DMS 273 (cell line): ENCODE data around the gene DERL3.

Source experiments
- DNase-seq: peaks from one replicate; lab custom pipeline; 2025; ENCODE audit not compliant: unreplicated experiment; lab: John Stamatoyannopoulos, UW

The DERL3 gene

DNA sequence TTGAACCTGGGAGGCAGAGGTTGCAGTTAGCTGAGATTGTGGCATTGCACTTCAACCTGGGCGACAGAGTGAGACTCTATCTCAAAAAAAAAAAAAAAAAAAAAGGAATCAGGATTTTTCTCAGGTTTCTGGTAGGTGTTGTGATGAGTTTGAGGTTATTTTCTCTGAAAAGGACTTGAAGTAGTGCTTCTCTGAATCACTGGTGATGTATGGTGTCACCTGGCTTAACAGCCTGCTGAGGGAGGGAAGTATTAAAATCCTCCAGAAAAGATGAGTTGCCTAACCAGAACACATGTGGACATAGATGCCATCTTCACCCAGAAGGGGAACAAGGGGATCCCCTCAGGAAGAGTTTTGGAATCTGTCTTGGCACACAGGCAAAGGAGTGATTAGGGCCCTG is 32.0 kb downstream of the DERL3 start:
- DNase-seq: no peak

DNA sequence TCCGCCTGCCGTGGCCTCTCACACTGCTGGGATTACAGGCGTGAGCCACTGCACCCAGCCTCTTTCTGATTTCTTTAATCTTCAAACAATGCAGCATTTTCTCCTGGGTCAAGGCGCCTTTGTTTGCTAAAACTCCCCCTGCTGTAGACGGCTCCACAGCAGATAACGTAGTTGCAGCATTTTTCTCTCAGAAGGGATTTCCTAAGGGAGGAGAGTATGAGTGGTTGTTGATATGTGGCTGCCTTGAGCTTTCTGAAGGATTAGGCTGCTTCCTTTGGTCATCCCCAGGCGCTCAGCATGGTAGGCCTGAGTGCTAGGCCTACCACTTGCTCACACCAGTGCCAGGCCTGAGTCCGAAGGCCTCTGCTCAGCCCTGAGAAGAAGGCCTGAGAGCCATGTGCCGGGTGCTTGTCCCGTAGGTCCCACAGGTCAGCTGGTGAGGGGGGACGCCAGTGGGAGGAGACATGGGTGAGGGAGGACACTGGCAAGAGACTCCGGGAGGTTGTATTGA is 34.0 kb downstream of the DERL3 start:
- DNase-seq: no peak

- no peak for DNase-seq
These were observed 35.6 kb downstream of the DERL3 start for GRCh38 chr22:23803001-23803819.

DNA sequence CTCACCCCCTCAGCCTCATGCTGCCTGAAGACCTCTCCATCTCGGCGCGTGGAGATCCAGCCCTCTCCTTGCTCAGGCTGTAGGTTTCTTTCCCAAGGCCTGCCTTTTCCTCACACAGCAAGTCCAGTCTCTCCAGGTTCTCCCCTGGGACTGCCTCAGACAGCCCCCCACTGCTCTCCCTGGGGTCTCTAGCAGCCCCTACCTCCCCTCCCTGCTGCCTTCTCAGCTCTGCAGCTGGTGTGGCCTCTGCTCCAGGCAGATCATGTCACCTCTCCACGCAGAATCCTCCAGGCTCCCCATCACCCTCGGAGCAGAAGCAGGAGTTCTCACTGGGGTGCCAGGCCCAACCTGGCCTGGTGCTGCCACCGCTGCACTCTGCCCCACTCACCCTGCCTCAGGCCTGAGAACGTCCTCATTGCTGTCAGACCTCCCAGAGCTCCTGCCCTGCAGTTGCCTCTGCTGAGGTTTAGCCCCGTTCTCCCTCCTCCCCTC is 36.9 kb downstream of the DERL3 start:
- DNase-seq: no peak

DNA sequence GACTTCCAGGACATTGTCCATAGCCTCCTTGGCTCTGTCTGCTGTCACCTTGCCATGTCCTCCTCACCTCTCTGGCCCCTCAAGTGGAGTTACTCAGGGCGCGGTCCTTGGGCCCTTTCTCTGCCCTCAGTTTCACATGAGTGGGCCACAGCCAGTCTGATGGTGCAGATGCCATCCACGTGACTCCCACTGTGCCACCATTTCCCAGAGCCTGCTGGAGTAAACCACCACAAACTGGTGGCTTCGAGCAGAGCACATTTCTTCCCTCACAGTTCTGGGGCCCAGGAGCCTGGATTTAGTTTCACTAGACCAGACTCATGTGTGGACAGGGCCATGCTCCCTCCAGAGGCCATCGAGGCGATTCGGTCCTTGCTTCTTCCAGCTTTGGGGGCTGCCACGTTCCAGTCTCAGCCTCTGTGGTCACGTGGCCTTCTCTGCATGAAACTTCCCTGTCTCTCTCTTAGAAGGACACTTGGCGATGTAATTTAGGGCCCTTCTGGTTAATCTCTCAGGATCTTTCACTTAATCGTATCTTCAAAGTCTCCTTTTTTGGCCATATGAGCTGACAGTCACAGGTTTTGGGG is 37.5 kb downstream of the DERL3 start:
- DNase-seq: no peak

DNA sequence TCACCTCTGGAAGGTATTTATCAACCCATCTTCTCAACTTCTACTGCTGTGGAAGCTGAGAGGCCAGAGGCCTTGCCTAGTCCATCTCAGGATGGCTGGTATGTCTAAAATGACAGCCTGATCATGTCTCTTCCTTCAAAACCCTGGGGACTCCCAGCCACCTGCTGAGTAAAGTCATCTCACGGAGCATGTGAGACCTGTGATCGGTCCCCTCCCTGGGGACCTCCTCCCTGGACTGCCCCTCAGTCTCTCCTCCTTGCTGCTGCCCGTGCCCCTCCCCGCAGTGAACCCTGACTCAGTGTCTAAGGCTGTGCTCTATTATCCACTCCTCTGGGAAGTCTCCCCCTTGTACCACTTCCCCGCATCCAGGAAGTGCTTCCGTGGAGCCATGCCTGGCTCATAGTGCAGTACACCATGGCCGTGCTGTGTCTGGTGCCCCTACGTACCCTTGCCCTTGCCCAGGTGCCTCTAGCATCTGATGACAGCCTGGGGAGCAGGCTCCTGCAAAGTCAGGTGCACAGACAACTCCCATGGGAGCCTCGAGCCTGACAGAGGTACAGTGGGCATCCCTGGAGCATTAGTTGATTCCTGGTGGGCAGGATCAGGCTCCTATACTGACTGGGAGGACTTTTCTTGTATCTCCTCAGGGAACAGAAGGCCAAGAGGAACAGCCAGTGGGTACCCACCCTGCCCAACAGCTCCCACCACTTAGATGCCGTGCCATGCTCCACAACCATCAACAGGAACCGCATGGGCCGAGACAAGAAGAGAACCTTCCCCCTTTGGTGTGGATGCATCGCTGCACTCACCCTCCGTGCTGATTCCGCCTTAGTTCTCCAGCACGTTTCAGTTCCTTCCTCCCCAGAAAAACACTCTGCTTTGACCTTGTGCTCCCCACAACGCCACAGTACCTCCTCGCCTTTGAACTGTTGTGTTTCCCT is 38.2 kb downstream of the DERL3 start:
- DNase-seq: no peak

DNA sequence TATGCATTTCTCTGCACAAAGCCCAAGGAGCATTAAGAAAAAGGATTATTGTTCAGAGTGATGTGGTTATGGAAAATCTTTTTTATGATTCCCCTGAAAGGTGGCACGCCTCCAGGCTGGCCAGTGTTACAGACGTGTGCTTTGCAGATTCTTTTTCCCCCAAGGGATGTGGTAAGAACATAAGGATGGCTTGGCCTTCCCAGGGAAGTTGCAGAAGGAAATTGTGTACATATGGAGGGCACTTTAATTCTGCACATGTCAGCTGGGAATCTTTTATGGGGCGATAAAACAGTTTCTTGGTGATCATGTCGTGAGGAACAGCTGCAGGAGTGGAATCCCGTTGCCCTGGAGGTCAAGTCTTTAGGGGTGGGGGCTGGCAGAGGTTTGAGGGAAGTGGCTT is 42.3 kb downstream of the DERL3 start:
- DNase-seq: no peak

GRCh38 chr22:23793326-23793725 is 45.5 kb downstream of the DERL3 start:
- DNase-seq: no peak

GRCh38 chr22:23791738-23792645 is 46.8 kb downstream of the DERL3 start:
- no peak for DNase-seq

DNA sequence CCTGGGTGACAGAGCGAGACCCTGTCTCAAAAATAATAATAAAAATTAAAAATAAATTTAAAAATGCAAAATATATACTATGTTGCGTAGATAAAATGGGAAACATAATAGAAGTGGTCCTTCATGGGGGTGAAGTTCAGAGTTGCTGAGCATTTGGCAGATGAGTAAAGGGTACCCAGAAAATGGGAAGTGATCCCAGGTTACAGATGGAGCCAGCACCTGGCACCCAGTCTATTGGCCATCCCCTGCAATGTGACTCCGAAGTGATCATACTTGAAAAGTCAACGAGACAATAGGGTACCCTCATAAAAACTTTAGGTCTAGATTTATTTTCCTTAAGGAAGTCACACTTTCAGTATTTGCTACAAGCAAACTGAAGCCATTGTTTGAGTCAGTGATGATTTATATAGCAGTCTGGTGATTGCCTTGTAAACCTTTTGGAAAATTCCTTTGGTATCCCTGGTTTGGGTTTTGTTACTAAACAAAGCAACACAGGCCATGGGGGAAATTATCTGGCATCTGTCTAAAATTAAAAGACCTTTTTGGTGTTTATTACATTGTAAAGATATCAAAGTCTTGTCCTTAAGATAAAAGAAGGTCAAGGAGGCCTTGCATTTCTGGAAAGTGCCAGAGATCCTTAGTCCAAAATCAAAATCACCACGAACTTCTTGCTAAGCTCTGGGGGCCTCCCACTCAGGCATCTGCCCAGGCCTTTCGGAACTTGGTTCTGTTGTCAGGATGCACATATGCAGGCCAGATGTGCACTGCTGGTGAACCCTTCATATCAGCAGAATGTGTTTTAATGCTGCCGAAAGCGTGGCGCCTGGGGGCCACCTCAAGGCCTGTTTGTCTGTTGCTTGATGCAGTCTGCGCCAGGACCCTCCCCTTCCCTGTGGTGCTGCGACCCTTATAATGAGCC is 47.7 kb downstream of the DERL3 start:
- peak; percentile 24 for DNase-seq

- peak; percentile 41 for DNase-seq
These were observed 49.2 kb downstream of the DERL3 start for GRCh38 chr22:23789638-23790037.

- DNase-seq: no peak
These were observed 49.7 kb downstream of the DERL3 start for GRCh38 chr22:23789121-23789520.

- DNase-seq: no peak
These were observed 50.9 kb downstream of the DERL3 start for GRCh38 chr22:23787910-23788309.

- no peak for DNase-seq
These were observed 51.3 kb downstream of the DERL3 start for GRCh38 chr22:23787600-23787896.

DNA sequence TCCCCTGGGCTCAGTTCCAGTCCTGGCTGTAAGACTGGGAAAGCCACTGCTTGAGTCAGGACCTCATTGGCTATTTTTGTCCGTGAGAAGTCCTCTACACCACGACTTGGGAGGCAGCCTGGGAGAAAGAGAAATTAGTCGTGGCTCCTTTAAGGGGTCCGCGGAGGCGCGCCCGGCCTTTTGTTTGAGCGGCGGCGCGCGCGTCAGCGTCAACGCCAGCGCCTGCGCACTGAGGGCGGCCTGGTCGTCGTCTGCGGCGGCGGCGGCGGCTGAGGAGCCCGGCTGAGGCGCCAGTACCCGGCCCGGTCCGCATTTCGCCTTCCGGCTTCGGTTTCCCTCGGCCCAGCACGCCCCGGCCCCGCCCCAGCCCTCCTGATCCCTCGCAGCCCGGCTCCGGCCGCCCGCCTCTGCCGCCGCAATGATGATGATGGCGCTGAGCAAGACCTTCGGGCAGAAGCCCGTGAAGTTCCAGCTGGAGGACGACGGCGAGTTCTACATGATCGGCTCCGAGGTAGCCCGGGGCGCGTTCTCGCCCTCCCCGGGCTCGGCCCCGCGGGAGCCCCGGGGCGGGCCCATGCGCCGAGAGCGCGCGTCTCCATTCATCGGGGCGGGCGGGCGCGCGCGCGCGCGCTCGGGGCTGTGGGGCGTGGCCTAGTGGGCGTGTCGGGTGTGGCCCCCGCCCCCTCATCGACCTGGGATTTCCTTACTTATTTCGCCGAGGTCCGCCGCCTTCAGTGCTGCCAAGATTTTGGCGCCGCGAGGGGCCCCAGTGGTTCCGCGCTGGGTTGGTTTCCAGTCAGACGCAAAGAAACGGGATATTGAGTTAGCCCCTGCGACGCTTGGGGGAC is 51.8 kb downstream of the DERL3 start, which contains the start of gene SMARCB1:
SMARCB1 (plus strand) TSS at position 215 of the 848 bp plus-strand sequence; CDS start at position 419, 204 bp downstream.
- peak; percentile 93 for DNase-seq

GRCh38 chr22:23786261-23786710 is 52.5 kb downstream of the DERL3 start:
- DNase-seq: no peak
